Fibroblast of mammary gland (primary cell): ENCODE data around the gene PROSER3.

Experiments
- DNase-seq: peaks from one replicate; pipeline ENCODE4 v3.0.0-alpha.2; 2010; ENCODE audit warnings: low read depth
- H3K4me3 ChIP-seq: 2 replicates; pipeline ENCODE4 v1.5.1; 2011; ENCODE audit warnings: low read depth, mild to moderate bottlenecking, low read length, moderate library complexity; ENCODE audit not compliant: control insufficient read depth
- CTCF ChIP-seq: conservative IDR thresholded peaks from 2 replicates; pipeline ENCODE4 v1.5.1; 2011; ENCODE audit warnings: low read depth, low read length, inconsistent platforms; ENCODE audit not compliant: control insufficient read depth, insufficient read depth

The PROSER3 gene

GRCh38 chr19:35727956-35728706 is 29.8 kb upstream of the PROSER3 start:
- no peak for TF ChIP-seq CTCF
- DNase-seq = no peak
- no peak overlapping the region for H3K4me3 ChIP-seq

GRCh38 chr19:35729021-35729420 is 29.0 kb upstream of the PROSER3 start:
- H3K4me3 ChIP-seq = no peak overlapping the region
- DNase-seq = no peak
- TF ChIP-seq CTCF = no peak

- no peak overlapping the region for H3K4me3 ChIP-seq
- no peak for TF ChIP-seq CTCF
- no peak for DNase-seq
These were observed 28.2 kb upstream of the PROSER3 start for GRCh38 chr19:35729763-35730162.

GRCh38 chr19:35730326-35730725 is 27.6 kb upstream of the PROSER3 start:
- TF ChIP-seq CTCF = no peak
- no peak overlapping the region for H3K4me3 ChIP-seq
- DNase-seq = no peak

- TF ChIP-seq CTCF = no peak
- no peak overlapping the region for H3K4me3 ChIP-seq
- no peak for DNase-seq
These were observed 26.6 kb upstream of the PROSER3 start for GRCh38 chr19:35731353-35731752.

- no peak for DNase-seq
- no peak for TF ChIP-seq CTCF
- no peak overlapping the region for H3K4me3 ChIP-seq
These were observed 26.1 kb upstream of the PROSER3 start for GRCh38 chr19:35731779-35732405.
